ENCODE measurements around the gene CEBPE. TPM values are rescaled to one million over a fixed set of nuclear protein-coding genes. Genes with fewer than 3 reads are reported as not detected.
A peak's percentile ranks its signal among the peaks of the same experiment; 100 is the strongest.
"Not testable (repeated sequence)": the region's sequence is repeated elsewhere in the genome, so short reads cannot be mapped to it uniquely, and the experiment has no call there.

The CEBPE gene
- total RNA-seq, 1 donor from 2014 or later = not detected

- no peak for DNase-seq (ENCODE audit: low spot score, unreplicated experiment)
- Mint-ChIP-seq H3K4me3 (ENCODE audit: low read depth) (no peak overlapping the region), H3K9me3 (ENCODE audit: low read depth) (no peaks in the 10 kb centered on the region), H3K36me3 (ENCODE audit: insufficient read depth) (no peaks in the 10 kb centered on the region), H3K27me3 (peaks cover 9% of the 10 kb centered on the region), H3K4me1 (ENCODE audit: low read depth) (peaks cover 4% of the 10 kb centered on the region), H3K27ac (no peak overlapping the region)
- TF ChIP-seq CTCF (IDR thresholded peaks at IDR 0.05; ENCODE audit: unreplicated experiment) = no peak
Observed at GRCh38 chr14:23110579-23111365, 8.3 kb downstream of the CEBPE start.

- Mint-ChIP-seq H3K27ac (no peak overlapping the region), H3K4me3 (ENCODE audit: low read depth) (no peak overlapping the region), H3K9me3 (ENCODE audit: low read depth) (no peaks in the 10 kb centered on the region), H3K4me1 (ENCODE audit: low read depth) (peaks cover 5% of the 10 kb centered on the region), H3K27me3 (peaks cover 10% of the 10 kb centered on the region), H3K36me3 (ENCODE audit: insufficient read depth) (no peaks in the 10 kb centered on the region)
- no peak for TF ChIP-seq CTCF (IDR thresholded peaks at IDR 0.05; ENCODE audit: unreplicated experiment)
- no peak for DNase-seq (ENCODE audit: low spot score, unreplicated experiment)
Observed at GRCh38 chr14:23109769-23110168, 9.3 kb downstream of the CEBPE start.

GRCh38 chr14:23108169-23108568 lies 10.9 kb downstream of the CEBPE start:
- not testable (repeated sequence) for DNase-seq (ENCODE audit: low spot score, unreplicated experiment)
- peaks cover 12% of the 10 kb centered on the region for H3K4me1 Mint-ChIP-seq (ENCODE audit: low read depth)

GRCh38 chr14:23107620-23108019 lies 11.4 kb downstream of the CEBPE start:
- H3K36me3 Mint-ChIP-seq (ENCODE audit: insufficient read depth); DNase-seq (ENCODE audit: low spot score, unreplicated experiment); H3K4me3 Mint-ChIP-seq (ENCODE audit: low read depth); H3K9me3 Mint-ChIP-seq (ENCODE audit: low read depth); H3K27ac Mint-ChIP-seq: not testable (repeated sequence)
- Mint-ChIP-seq H3K27me3 (peaks cover 14% of the 10 kb centered on the region), H3K4me1 (ENCODE audit: low read depth) (peaks cover 12% of the 10 kb centered on the region)

More at GRCh38 chr14:23108169-23108568, 10.9 kb downstream of the CEBPE start:
- peaks cover 14% of the 10 kb centered on the region for H3K27me3 Mint-ChIP-seq
- H3K27ac Mint-ChIP-seq; H3K36me3 Mint-ChIP-seq (ENCODE audit: insufficient read depth); H3K4me3 Mint-ChIP-seq (ENCODE audit: low read depth); H3K9me3 Mint-ChIP-seq (ENCODE audit: low read depth): not testable (repeated sequence)

- no peaks in the 10 kb centered on the region for H3K36me3 Mint-ChIP-seq (ENCODE audit: insufficient read depth)
- no peak for TF ChIP-seq CTCF (IDR thresholded peaks at IDR 0.05; ENCODE audit: unreplicated experiment)
- H3K4me1 Mint-ChIP-seq (ENCODE audit: low read depth) = peaks cover 12% of the 10 kb centered on the region
- no peak overlapping the region for H3K4me3 Mint-ChIP-seq (ENCODE audit: low read depth)
- no peaks in the 10 kb centered on the region for H3K9me3 Mint-ChIP-seq (ENCODE audit: low read depth)
- peaks cover 14% of the 10 kb centered on the region for H3K27me3 Mint-ChIP-seq
- H3K27ac Mint-ChIP-seq = peak overlapping the region; percentile 64
- DNase-seq (ENCODE audit: low spot score, unreplicated experiment) = no peak
Observed at GRCh38 chr14:23106747-23107045, 12.4 kb downstream of the CEBPE start.

GRCh38 chr14:23105348-23105824 lies 13.7 kb downstream of the CEBPE start:
- Mint-ChIP-seq H3K27me3 (peaks cover 14% of the 10 kb centered on the region), H3K9me3 (ENCODE audit: low read depth) (no peaks in the 10 kb centered on the region), H3K4me1 (ENCODE audit: low read depth) (peaks cover 12% of the 10 kb centered on the region), H3K27ac (no peak overlapping the region), H3K36me3 (ENCODE audit: insufficient read depth) (no peaks in the 10 kb centered on the region), H3K4me3 (ENCODE audit: low read depth) (no peak overlapping the region)
- DNase-seq (ENCODE audit: low spot score, unreplicated experiment) = no peak
- no peak for TF ChIP-seq CTCF (IDR thresholded peaks at IDR 0.05; ENCODE audit: unreplicated experiment)
